HCT116 (cell line): ENCODE data around the gene PLCH2. TPM values are rescaled to one million over a fixed set of nuclear protein-coding genes. Genes with fewer than 3 reads are reported as not detected.

ENCODE experiments used
- ATAC-seq: fragments of 200-7000 bp; cut with Tn5 transposase; 2 replicates; pipeline ENCODE4 v1.9.1; 2020; ENCODE audit warnings: mild to moderate bottlenecking, moderate library complexity
- BruUV-seq: library from RNA; stranded (reverse); fragments of 400-500 nt; replicated peaks from 2 replicates; lab custom pipeline; 2021; lab: Mats Ljungman, UMichigan
- CTCF ChIA-PET: fragments of 300-600 bp; sonication (Branson Sonifier 250); formaldehyde crosslinking; loops from one replicate; lab custom pipeline; 2021; ENCODE audit warnings: antibody characterized with exemption; lab: Charles Lee
- POLR2A ChIA-PET: fragments of 300-600, 350-600 bp; sonication (Branson Sonifier 250); formaldehyde crosslinking; loops from one replicate; lab custom pipeline; 2021; ENCODE audit warnings: antibody characterized with exemption; lab: Charles Lee
- RAD21 ChIA-PET, 2 experiments: fragments of 300-600 bp; sonication (Branson Sonifier 250); formaldehyde crosslinking; loops; one replicate each; lab custom pipeline; 2023; ENCODE audit warnings: low total read pairs in 2 of 2; ENCODE audit not compliant: uncharacterized antibody in 2 of 2, unreplicated experiment in 2 of 2, low non-redundant PET in 1 of 2; lab: Charles Lee
- DNase-seq: peaks from one replicate; pipeline ENCODE4 v3.0.0-alpha.2; 2010; ENCODE audit warnings: low read depth, low spot score
- H2AFZ ChIP-seq: fragments of 200-600 bp; shearing (Covaris generic), sonication (generic); 2 replicates; pipeline ENCODE4 v1.6.1; 2017; ENCODE audit warnings: low read depth, mixed run types, mixed read lengths, antibody characterized with exemption, low read length; ENCODE audit not compliant: poor library complexity, severe bottlenecking
- H3K27ac ChIP-seq: 2 replicates; pipeline ENCODE4 v1.5.1; 2012; ENCODE audit warnings: low read depth, low read length
- H3K27me3 ChIP-seq: fragments of 200-600 bp; sonication (generic); 2 replicates; pipeline ENCODE4 v1.6.1; 2016; ENCODE audit warnings: mixed run types, low read length, mixed read lengths; ENCODE audit not compliant: insufficient read depth
- H3K36me3 ChIP-seq, 2 experiments: fragments of 200-500 bp in 1 of 2; fragments of 200-600 bp in 1 of 2; sonication (Bioruptor generic) in 1 of 2; sonication (generic) in 1 of 2; 2 replicates each; pipeline versions ENCODE4 v1.5.1 to v1.6.1; 2014 to 2016; ENCODE audit warnings: low read length in 2 of 2, inconsistent platforms in 1 of 2, mixed read lengths in 1 of 2, mixed run types in 1 of 2; ENCODE audit not compliant: insufficient read depth in 2 of 2, control insufficient read depth in 1 of 2
- H3K4me1 ChIP-seq, 2 experiments: fragments of 200-600 bp in 1 of 2; sonication (generic) in 1 of 2; 2 replicates each; pipeline versions ENCODE4 v1.5.1 to v1.6.1; 2012 to 2017; ENCODE audit warnings: low read length in 2 of 2, inconsistent platforms in 1 of 2, mild to moderate bottlenecking in 1 of 2, mixed read lengths in 1 of 2, mixed run types in 1 of 2, moderate library complexity in 1 of 2; ENCODE audit not compliant: insufficient read depth in 2 of 2, control insufficient read depth in 1 of 2
- H3K4me2 ChIP-seq: fragments of 200-600 bp; sonication (generic); 2 replicates; pipeline ENCODE4 v1.6.1; 2017; ENCODE audit warnings: mixed run types, low read length, mixed read lengths
- H3K4me3 ChIP-seq, 2 experiments: fragments of 200-600 bp in 1 of 2; sonication (generic) in 1 of 2; replicated peaks in 1 of 2; 2 replicates each; pipeline ENCODE4 v1.5.1; 2011 to 2016; ENCODE audit warnings: low read length in 2 of 2, control low read depth in 1 of 2, low read depth in 1 of 2, mild to moderate bottlenecking in 1 of 2, mixed read lengths in 1 of 2, mixed run types in 1 of 2
- H3K79me2 ChIP-seq: fragments of 200-600 bp; sonication (generic); 2 replicates; pipeline ENCODE4 v1.6.1; 2017; ENCODE audit warnings: mild to moderate bottlenecking, mixed run types, low read length, moderate library complexity, mixed read lengths; ENCODE audit not compliant: insufficient read depth
- H3K9ac ChIP-seq: fragments of 200-600 bp; sonication (generic); 2 replicates; pipeline ENCODE4 v1.6.1; 2016; ENCODE audit warnings: low read length, mixed read lengths
- H3K9me2 ChIP-seq: fragments of 200-600 bp; sonication (generic), shearing (Covaris generic); 2 replicates; pipeline ENCODE4 v1.6.1; 2017; ENCODE audit warnings: mixed run types, mild to moderate bottlenecking, moderate library complexity; ENCODE audit not compliant: insufficient read depth
- H3K9me3 ChIP-seq, 2 experiments: fragments of 200-500 bp in 1 of 2; fragments of 200-600 bp in 1 of 2; sonication (Bioruptor generic) in 1 of 2; sonication (generic) in 1 of 2; 2 replicates each; pipeline ENCODE4 v1.6.1; 2014 to 2017; ENCODE audit warnings: low read length in 2 of 2, mixed read lengths in 2 of 2, inconsistent platforms in 1 of 2, low read depth in 1 of 2, mild to moderate bottlenecking in 1 of 2, mixed run types in 1 of 2, moderate library complexity in 1 of 2; ENCODE audit not compliant: control insufficient read depth in 1 of 2, insufficient read depth in 1 of 2
- H4K20me1 ChIP-seq: fragments of 200-600 bp; sonication (generic), shearing (Covaris generic); 2 replicates; pipeline ENCODE4 v1.6.1; 2017; ENCODE audit warnings: mixed run types, mild to moderate bottlenecking, moderate library complexity; ENCODE audit not compliant: insufficient read depth
- CBX3 ChIP-seq: IDR thresholded peaks from 2 replicates; pipeline ENCODE4 v1.6.1; 2012; ENCODE audit warnings: low read depth
- CEBPB ChIP-seq: IDR thresholded peaks from 2 replicates; pipeline ENCODE4 v1.6.1; 2012; ENCODE audit warnings: low read depth
- EGR1 ChIP-seq: IDR thresholded peaks from 2 replicates; pipeline ENCODE4 v1.6.1; 2012; ENCODE audit warnings: low read depth
- EZH2 ChIP-seq: fragments of 200-600 bp; sonication (generic); IDR thresholded peaks from 2 replicates; pipeline ENCODE4 v1.6.1; 2017; ENCODE audit warnings: antibody characterized with exemption, mixed run types
- EZH2phosphoT487 ChIP-seq: fragments of 200-600 bp; IDR thresholded peaks from 2 replicates; pipeline ENCODE4 v1.6.1; 2018; ENCODE audit warnings: antibody characterized with exemption, borderline replicate concordance
- FOSL1 ChIP-seq: IDR thresholded peaks from 2 replicates; pipeline ENCODE4 v1.6.1; 2012; ENCODE audit warnings: low read depth
- POLR2A ChIP-seq: IDR thresholded peaks from 2 replicates; pipeline ENCODE4 v1.7.0; 2011; ENCODE audit warnings: borderline replicate concordance; ENCODE audit not compliant: insufficient read depth, insufficient read length; ENCODE audit errors: extremely low read depth
- SIN3A ChIP-seq: IDR thresholded peaks from 2 replicates; pipeline ENCODE4 v1.6.1; 2012; ENCODE audit warnings: low read depth
- SP1 ChIP-seq: IDR thresholded peaks from 2 replicates; pipeline ENCODE4 v1.6.1; 2012; ENCODE audit warnings: low read depth
- YY1 ChIP-seq: IDR thresholded peaks from 2 replicates; pipeline ENCODE4 v1.6.1; 2011; ENCODE audit warnings: low read length, low read depth, moderate library complexity, mild to moderate bottlenecking; ENCODE audit not compliant: insufficient replicate concordance; ENCODE audit errors: extremely low read depth
- intact Hi-C: fragments of 100-400 bp; cut with micrococcal nuclease; formaldehyde crosslinking; loops from 2 replicates; pipeline ENCODE4 v1.10.0; 2022
- total RNA-seq: library from RNA; stranded (reverse); gene quantifications from one replicate; pipeline ENCODE4 v1.2.1, GENCODE V29; 2021; ENCODE audit not compliant: unreplicated experiment
- TF ChIP-seq, protein P1 (sequence below): IDR thresholded peaks from 2 replicates; pipeline ENCODE4 v1.6.1; 2012; ENCODE audit warnings: low read depth
- TF ChIP-seq, protein P2 (sequence below): IDR thresholded peaks from 2 replicates; pipeline ENCODE4 v1.6.1; 2012
- TF ChIP-seq, protein P3 (sequence below), 3 experiments: fragments of 200-600 bp in 1 of 3; sonication (generic) in 1 of 3; IDR thresholded peaks in 2 of 3; conservative IDR thresholded peaks in 1 of 3; 2 replicates each; pipeline ENCODE4 v1.5.1; 2012 to 2017; ENCODE audit warnings: low read depth in 2 of 3, low read length in 2 of 3, antibody characterized with exemption in 1 of 3, borderline replicate concordance in 1 of 3, control low read depth in 1 of 3, mild to moderate bottlenecking in 1 of 3, mixed read lengths in 1 of 3, mixed run types in 1 of 3, moderate library complexity in 1 of 3; ENCODE audit not compliant: insufficient read depth in 1 of 3

PLCH2 gene
- total RNA-seq, 1 experiment from 2014 or later = 2.0 TPM

DNA sequence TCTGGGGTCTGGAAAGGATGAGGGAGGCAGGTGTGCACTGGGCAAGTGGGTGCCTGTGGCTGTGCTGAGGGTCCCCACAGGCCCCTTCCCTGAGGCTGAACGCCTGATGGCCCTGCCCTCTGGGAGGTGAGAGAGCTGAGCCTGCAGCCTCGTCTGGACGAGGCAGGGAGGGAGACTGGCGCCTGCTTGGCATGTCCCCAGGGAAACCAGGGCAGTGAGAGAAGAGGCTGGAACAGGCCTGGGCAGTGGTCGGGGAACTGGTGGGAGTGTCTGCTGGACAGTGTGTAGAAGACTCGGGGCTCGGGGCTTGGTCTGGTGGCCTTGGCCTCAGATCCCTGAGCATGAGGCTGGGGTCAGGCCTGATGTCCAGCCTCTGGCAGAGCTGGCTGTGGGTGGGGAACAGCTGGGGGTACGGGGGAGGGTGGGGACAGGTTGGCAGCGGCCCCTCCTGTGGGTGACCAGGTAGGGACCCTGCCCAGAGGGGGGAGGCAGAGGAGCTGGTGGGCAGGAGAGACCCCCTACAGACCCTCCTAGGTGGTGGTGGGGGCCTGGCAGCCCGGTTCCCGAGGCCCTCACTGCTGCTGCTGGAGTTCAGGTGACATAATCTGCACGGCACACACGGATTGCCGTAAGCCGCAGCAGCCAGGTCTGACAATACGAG is 30.8 kb upstream of the PLCH2 start:
- CTCF ChIA-PET = no interaction called here
- Histone ChIP-seq H2AFZ (no peak overlapping the region), H3K9me3 (no peaks in the 10 kb centered on the region), H3K79me2 (no peaks in the 10 kb centered on the region), H3K27ac (no peak overlapping the region), H3K9ac (no peak overlapping the region), H3K36me3 (no peaks in the 10 kb centered on the region), H3K4me3 (no peak overlapping the region), H3K9me2 (no peaks in the 10 kb centered on the region), H4K20me1 (no peaks in the 10 kb centered on the region), H3K27me3 (no peaks in the 10 kb centered on the region), H3K4me1 (no peaks in the 10 kb centered on the region), H3K4me2 (no peak overlapping the region)
- RAD21 ChIA-PET = no interaction called here
- TF ChIP-seq, protein P1, sequence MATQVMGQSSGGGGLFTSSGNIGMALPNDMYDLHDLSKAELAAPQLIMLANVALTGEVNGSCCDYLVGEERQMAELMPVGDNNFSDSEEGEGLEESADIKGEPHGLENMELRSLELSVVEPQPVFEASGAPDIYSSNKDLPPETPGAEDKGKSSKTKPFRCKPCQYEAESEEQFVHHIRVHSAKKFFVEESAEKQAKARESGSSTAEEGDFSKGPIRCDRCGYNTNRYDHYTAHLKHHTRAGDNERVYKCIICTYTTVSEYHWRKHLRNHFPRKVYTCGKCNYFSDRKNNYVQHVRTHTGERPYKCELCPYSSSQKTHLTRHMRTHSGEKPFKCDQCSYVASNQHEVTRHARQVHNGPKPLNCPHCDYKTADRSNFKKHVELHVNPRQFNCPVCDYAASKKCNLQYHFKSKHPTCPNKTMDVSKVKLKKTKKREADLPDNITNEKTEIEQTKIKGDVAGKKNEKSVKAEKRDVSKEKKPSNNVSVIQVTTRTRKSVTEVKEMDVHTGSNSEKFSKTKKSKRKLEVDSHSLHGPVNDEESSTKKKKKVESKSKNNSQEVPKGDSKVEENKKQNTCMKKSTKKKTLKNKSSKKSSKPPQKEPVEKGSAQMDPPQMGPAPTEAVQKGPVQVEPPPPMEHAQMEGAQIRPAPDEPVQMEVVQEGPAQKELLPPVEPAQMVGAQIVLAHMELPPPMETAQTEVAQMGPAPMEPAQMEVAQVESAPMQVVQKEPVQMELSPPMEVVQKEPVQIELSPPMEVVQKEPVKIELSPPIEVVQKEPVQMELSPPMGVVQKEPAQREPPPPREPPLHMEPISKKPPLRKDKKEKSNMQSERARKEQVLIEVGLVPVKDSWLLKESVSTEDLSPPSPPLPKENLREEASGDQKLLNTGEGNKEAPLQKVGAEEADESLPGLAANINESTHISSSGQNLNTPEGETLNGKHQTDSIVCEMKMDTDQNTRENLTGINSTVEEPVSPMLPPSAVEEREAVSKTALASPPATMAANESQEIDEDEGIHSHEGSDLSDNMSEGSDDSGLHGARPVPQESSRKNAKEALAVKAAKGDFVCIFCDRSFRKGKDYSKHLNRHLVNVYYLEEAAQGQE = no peak
- TF ChIP-seq FOSL1 (no peak), EZH2phosphoT487 (no peak), YY1 (no peak), POLR2A (no peak), EGR1 (no peak), SP1 (no peak), CEBPB (no peak), CBX3 (no peak), SIN3A (no peak), EZH2 (no peak)
- TF ChIP-seq, protein P2, sequence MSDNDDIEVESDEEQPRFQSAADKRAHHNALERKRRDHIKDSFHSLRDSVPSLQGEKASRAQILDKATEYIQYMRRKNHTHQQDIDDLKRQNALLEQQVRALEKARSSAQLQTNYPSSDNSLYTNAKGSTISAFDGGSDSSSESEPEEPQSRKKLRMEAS = no peak
- TF ChIP-seq, protein P3, sequence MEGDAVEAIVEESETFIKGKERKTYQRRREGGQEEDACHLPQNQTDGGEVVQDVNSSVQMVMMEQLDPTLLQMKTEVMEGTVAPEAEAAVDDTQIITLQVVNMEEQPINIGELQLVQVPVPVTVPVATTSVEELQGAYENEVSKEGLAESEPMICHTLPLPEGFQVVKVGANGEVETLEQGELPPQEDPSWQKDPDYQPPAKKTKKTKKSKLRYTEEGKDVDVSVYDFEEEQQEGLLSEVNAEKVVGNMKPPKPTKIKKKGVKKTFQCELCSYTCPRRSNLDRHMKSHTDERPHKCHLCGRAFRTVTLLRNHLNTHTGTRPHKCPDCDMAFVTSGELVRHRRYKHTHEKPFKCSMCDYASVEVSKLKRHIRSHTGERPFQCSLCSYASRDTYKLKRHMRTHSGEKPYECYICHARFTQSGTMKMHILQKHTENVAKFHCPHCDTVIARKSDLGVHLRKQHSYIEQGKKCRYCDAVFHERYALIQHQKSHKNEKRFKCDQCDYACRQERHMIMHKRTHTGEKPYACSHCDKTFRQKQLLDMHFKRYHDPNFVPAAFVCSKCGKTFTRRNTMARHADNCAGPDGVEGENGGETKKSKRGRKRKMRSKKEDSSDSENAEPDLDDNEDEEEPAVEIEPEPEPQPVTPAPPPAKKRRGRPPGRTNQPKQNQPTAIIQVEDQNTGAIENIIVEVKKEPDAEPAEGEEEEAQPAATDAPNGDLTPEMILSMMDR (IDR thresholded peaks at IDR 0.05 in 2 of 3, conservative IDR thresholded peaks at IDR 0.05 in 1 of 3; ENCODE audit: borderline replicate concordance in 1 of 3, insufficient read depth in 1 of 3, low read depth in 2 of 3, low read length in 2 of 3) = no peak
- no peak for DNase-seq
- intact Hi-C loops = no loop called here
- BruUV-seq = no TSS peak
- POLR2A ChIA-PET = no interaction called here
- ATAC-seq = no peak
